HG02884 (cell line): ENCODE data around the gene PRSS12.

Source experiments
- ATAC-seq: cut with Tn5 transposase; IDR thresholded peaks from one replicate; pipeline ENCODE4 v1.9.1; 2021; ENCODE audit warnings: mild to moderate bottlenecking, moderate library complexity; ENCODE audit not compliant: unreplicated experiment

The PRSS12 gene

DNA sequence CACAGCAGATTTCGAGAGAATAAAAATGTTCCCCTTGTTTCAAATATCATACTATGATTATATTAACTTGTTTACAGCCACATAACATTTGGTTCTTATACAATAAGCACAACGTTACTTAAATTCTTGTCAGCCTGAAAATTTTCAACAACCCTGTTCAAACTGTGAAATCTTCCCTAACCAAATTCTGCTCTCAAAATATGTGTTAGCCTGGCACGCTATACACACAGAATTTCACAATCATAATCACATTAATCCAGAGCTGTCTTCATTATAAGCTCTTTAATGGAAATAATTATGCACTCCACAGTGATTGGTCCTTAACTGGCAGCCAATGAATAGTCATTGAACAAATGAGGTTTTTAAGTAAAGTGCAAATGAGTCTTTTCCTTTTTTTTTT is 7.3 kb upstream of the PRSS12 start:
- ATAC-seq: no peak

DNA sequence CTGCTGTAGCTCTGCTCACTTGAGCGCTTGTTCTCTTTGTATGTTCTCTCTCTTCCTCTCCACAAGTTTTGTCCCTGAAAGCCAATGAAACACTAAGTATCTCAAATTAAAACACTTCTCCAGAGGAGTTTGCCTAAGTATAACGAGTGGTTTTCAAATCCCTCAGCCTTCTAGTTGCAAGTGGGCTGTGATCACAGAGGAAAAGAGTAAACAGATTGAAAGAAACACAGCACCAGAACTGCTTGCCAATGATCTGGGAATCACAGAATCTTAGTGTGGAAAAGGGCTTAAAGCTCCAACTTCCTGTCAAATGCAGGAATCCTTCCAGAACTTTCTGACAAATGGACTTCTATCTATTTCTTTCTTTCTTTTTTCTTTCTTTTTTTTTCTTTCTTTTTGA is 4.8 kb upstream of the PRSS12 start:
- ATAC-seq: no peak

DNA sequence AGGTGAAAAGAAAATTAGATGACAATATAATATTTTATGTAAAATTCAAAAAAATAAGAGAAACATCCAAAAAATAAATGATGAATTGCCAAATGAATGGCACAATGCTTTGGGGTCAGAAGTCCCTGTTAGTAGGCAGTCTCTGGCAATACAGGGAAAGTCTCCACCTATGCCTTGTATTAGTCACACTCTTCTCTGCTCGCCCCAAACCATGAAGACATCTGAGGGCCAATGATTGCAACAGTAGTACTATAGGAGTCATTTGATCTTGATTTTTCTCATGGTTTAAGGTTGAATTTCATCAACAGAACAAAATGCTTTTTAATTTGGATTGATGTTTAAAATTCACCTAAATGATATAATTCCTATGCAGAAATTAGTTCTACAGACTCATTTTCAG is 3.9 kb upstream of the PRSS12 start:
- ATAC-seq: no peak

DNA sequence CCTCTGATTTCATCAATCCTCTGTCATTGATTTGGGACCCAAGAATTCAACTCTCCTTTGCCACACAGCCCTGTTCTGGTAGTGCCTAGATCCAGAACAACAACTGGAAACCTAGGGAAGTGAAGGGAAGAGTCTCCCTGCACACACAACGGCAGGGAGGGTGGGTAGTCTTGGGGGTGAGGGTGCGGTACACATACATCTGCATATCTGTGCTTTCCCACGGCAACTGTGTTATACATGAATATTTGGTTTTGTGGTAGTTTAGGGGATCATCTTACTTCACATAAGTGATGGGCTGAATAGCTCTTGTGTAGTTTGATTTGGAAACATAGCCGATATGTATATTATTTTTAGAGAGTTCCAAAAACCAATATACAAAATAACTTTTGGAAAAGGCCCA is 3.3 kb upstream of the PRSS12 start:
- ATAC-seq: no peak

DNA sequence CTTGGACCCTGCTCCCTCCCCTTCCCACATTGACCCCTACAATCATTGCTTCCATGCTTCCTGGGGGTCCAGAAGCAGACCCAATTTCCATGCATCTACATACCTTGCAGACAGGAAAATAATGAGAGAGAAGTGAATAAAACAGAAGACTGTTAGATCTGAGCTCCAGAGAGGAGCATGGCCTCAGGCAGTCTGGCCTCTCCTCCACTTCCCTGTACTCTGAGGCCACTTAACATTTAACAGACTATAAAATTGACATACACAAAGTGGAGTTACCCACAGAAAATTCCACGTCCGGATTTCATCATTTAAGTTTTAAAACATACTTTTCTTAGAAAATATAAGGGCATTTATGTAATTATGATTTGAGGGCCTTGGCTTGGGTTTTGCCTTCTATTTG is 2.1 kb upstream of the PRSS12 start:
- ATAC-seq: no peak

DNA sequence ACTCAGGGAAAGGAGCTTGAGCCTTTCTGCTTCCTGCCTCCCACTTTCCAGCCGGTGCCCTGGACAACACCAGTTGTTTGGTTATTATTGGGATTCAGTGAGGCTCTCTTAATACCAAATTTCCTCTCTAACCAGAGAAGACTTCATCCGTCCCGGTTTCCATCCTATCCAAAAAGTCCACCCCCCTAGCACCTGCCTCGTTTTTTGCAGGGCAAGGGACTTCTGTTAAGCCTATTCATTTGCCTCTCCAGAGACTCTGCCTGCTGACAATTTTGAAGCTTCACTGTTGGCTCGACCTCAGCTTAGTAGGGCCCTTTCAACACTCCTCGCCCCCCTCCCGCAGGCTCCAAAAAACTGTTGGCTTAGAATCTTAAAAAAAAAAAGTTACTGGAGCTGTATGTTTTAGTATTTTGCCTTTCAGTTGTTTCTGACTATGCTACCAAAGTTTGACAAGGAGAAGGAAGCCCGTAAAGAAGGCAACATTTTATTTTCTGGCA is 779 bp upstream of the PRSS12 start:
- ATAC-seq: no peak

DNA sequence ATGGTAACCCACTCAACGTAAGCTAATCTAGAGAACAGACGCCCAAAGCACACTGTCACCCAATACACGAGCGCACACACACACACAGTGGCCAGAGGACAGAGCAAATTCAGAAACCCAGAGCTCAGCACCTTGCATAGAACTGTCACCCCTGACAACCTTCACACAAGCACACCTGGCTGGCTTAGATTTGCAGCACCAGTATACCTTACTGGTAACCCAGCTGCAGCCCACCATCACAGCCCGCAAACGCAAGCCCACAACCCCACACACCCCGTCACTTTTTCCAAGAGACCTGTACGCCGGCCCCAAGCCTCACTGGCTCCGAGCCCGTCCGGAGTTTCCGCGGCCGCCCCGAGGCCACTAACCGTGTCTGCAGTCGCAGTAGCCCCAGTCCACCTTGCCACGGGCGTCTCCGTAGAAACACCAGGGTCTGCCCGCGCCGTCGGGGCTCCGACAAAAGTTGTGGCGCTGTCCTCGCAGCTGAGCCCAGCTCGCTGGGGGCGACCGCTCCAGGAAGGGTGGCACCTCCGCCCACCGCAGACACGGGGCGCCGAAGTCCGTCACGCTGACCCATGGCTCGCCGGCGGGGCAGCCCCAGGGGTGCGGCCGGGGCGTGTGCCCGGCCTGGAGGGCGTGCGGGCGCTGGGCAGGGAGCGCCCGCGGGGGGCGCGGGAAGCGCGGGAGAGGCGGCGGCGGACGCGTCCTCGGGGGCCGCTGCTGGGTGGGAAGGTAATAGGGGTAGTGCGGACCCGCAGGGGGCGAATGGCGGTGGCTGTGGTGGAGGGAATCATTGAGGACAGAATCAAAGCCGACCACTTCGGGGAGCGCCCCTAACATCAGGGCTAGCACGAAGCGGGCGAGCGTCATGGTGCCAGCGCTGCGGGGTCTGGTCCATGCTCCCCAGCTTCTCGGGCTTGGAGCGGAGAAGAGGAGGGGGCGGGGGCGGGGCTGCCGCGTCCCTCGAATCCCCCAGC is 664 bp downstream of the PRSS12 start:
- ATAC-seq: peak; percentile 16

DNA sequence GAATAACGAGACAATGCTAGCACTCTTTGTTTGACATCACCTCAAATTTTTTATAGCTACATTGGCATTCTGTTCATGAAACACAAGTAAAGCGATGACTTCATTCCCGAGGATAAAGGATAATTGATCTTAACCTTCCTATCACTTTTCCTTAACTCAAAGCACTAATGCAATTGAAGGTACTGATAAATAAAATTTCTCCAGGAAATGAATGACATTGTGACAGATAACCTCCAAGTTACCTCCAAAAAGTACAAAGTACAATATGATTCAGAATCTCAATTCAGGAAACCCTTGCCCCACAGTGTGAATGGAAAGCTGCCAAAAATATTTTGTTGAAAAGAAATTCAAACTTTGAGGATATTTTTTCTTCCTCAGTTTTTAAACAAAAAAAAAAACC is 1.8 kb downstream of the PRSS12 start:
- no peak for ATAC-seq

DNA sequence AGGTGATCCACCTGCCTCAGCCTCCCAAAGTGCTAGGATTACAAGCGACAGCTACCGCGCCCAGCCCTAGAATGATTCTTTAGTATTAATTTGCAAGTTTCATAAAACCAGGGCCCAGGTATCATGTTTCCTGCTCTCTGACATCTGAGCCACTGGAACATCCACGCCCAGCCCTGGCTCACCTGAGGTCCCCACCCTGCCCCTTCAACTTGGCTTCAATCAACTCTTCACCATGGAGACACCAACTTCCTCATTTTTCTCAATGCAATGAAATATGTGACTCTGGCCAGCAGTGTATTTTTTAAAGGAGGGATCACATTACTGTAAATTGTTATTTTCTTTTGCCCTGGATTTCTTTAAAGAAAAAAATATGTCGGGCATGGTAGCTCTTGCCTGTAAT is 3.9 kb downstream of the PRSS12 start:
- ATAC-seq: no peak

DNA sequence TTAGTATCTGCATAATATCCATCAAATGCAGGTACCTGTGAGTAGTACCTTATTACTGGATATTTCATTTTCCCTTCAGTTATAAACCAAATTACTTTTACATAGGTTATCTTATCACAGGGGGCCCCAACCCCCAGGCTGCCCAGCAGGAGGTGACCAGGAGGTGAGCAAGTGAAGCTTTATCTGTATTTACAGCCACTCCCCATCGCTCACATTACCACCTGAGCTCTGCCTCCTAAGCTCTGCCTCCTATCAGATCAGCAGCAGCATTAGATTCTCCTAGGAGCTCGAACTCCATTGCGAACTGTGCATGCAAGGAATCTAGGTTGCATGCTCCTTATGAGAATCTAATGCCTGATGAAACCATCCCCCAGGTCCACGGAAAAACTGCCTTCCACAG is 6.3 kb downstream of the PRSS12 start:
- no peak for ATAC-seq

DNA sequence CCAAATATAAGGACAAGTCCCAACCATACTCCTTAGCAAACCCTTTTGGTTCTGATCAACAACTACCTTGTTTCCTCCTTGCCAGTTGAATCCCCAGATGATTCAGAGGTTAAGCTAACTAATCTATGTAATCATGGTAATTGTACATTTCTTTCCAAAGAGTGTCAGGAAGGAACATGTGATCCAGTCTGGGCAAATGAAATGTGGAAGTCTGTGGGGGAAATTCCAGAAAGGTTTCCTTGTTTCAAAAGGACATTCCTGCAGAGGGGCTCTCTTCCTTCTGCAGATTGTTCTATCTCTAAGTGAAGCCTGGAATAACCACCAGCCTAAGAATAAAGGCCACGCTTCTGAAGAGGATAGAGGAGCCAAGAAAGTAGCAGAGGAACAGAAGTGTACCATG is 7.0 kb downstream of the PRSS12 start:
- ATAC-seq: no peak

DNA sequence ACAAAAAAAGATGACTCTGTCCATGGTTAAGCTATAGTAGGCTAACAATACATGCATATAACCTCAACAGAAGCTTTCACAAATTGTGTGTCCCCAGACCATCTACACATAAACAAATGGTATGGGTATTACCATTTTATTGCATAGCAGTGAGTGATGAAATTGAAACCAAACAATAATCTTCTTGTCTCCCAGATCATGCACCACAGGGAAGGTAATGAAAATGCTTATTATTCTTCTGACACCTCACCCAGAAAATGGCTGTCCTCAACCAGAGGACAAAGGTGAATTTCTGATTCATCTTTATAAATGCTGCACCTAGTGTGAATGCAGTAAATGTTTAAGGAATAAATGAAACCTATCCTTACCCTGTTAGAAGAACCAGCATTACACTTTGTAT is 8.0 kb downstream of the PRSS12 start:
- ATAC-seq: no peak

DNA sequence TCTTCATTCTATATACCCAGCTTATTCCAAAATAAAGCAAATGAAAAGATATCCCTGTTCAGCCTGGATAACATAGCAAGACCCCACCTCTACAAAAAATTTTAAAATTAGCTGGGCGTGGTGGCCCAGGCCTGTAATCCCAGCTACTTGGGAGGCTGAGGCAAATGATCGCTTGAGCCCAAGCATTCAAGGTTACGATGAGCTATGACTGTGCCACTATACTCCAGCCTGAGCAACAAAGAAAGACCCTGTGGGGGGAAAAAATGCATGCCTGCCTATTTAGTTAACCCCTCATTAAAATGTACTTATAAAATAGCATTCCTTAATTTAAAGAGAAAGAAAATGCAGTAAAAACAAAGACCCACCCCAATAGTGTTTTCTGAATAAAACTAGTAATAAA is 9.3 kb downstream of the PRSS12 start:
- ATAC-seq: no peak

DNA sequence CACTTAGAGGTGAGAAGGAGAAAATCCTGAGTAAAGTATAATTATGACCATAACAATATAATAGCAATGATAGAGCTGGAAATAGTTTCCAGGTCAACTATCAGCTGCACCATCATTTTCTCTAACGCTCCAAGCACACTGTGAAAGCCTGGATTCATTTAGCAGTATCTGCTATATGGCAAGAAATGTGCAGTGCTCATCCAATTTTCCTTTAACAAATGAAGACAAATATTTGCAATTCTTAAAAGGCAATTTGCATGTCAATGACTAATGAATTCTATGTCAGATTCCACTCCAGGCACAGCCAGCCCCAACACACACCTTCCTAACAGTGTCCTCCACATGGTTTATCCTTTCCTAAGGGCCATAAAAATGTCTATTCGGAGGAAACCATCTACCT is 12.7 kb downstream of the PRSS12 start:
- no peak for ATAC-seq

DNA sequence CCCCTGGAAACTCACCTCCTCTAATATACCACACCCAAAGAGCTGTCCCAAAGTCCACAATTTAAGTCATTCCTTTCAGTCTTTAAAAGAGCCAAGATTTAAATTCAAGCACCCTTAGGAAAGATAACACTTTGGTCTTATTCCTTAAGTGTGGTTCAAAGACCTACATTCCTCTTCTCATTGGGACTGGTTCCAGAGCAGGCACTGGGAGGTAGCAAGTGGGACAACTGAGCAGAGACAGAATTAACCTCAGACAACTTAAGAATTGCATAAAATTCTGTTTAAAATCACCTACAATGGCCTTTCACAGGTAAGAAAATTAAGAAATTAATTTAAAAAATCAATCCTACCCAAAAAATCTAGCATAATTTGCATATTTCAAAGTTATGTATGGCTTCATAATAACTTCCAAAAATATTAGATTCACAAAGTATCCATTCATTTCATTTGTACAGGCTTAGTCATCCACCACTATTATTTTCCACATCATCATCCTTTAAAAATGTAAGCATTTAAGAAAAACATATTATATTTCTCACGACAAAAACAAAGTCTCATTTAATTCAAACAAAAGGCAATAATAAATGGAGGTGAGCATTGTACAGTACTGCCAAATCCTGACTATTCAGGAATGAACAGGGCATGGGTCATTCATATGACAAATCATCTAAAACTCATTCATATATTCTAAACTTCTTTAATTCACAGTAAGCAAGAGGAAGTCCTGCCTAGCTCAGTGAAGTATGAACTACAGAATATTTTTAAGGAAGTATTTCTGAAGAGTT is 13.6 kb downstream of the PRSS12 start:
- ATAC-seq: no peak

DNA sequence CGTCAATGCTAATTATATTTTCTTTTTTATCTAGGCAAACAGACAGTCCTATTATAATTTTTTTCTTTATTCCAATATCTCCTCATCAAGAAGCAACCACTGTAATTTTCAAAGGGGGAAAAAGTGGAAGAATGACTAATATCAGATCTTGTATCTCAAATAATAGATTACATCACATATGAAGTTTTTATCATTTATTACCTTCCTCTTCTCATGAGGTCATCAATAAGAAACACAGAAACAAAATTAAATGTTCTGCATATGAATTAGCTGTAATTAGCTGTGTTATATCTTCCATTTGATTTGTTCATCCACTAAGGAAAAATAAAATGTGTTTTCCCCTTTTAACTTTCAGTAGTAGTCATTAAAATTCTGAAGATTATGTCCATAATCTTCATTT is 14.3 kb downstream of the PRSS12 start:
- ATAC-seq: no peak

DNA sequence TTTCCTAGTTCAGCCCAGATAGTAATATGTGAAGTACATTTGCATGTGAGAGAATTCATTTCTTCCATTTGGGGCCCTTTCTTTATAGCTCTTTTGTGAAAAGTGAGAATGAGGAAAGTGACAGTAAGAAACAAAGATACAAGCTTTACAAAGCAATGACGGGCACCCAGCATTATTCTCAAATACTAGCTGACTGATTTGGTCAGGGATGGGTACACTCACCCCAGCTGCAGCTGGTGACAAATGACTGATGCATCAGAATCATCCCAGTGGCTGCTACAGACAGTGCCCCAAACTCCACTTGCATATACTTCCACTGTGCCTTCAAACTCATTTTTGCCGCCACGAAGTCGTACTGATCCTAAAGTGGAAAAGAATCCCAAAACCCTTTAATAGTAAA is 14.8 kb downstream of the PRSS12 start:
- no peak for ATAC-seq

DNA sequence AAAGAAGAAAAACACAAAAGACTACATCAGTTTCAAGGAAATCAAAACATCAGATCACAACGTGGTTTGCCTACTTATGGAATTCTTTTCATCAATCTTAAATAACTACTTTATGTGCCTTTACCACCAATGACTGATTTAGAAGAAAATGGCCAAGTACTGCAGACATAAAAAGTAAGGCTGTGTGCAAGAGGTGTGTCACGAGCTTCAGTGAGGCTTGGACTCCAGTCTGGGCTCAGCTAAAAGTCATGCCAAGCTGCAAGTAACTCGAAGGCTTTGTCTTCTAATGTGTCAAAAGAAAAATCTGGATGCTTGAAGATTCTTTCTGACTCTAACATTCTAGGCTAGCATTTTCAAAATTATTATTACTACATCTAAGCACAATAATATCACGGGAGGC is 17.0 kb downstream of the PRSS12 start:
- no peak for ATAC-seq

DNA sequence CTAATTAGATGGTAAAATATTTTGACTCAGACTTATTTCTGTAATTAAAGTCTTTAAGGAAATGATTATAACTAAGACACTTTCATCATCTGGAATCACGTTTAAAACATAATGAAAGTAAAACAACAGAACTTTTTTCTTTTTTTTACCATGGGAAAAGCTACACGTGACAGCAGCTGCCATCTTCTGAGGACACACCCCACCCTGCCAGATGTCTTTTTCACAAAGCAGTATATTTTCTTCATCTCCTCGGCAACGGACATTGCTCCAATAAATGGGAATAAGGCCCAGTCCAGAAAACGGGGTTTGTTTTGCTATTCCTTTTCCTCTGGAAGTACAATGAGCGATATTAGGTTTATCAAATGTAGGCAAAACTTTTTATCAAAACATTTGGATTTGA is 17.5 kb downstream of the PRSS12 start:
- no peak for ATAC-seq

DNA sequence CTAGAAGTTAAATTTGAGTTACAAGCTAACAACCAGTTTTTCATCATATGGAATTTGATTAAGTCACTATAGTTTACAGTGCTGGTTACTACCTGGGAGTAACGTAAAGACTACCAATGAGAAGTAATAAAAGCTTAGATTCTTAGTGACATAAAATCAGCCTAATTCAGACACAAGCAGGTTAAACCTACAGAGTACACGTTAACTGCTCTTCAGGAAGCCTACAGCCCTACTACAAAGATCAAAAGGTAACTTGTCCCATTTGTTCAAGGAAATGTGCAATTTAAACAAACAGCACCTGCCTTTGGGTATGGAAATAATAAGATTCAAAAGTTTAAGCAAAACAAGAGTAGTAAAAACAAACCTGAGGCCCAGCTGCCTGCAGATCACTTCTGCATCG is 21.5 kb downstream of the PRSS12 start:
- no peak for ATAC-seq

DNA sequence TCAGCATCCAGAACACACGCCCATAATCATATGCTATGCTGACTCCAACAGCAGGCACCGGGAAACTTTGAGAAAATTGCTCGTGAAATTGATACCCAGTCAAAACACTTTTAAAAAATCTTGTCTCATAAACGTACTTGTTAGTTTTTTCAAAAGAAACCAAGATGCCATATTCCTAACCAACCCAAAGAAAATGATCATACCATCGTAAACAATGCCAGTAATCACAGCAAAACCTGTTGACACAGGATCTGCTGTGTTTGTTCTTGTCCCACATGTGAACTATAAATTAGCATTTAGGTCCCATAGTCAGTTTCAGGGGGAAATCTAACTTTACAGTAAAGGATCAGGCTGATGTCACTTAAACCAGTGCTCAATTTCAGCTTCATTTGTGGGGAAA is 23.0 kb downstream of the PRSS12 start:
- ATAC-seq: no peak
